Activated CD4-positive, alpha-beta T cell treated with anti-CD3 and anti-CD28 coated beads, Interleukin-10, Interleukin-2, amounts not matched to agents 100 ng/mL and 50 ng/mL, durations not matched to agents 16 hours and 8 hours (primary cell): ENCODE data around the gene INTS6L.
"Not testable (repeated sequence)": the region's sequence is repeated elsewhere in the genome, so short reads cannot be mapped to it uniquely, and the experiment has no call there.

Experiments
- DNase-seq: peaks from one replicate; pipeline ENCODE4 v3.0.0-alpha.2; 2020

The INTS6L gene

DNA sequence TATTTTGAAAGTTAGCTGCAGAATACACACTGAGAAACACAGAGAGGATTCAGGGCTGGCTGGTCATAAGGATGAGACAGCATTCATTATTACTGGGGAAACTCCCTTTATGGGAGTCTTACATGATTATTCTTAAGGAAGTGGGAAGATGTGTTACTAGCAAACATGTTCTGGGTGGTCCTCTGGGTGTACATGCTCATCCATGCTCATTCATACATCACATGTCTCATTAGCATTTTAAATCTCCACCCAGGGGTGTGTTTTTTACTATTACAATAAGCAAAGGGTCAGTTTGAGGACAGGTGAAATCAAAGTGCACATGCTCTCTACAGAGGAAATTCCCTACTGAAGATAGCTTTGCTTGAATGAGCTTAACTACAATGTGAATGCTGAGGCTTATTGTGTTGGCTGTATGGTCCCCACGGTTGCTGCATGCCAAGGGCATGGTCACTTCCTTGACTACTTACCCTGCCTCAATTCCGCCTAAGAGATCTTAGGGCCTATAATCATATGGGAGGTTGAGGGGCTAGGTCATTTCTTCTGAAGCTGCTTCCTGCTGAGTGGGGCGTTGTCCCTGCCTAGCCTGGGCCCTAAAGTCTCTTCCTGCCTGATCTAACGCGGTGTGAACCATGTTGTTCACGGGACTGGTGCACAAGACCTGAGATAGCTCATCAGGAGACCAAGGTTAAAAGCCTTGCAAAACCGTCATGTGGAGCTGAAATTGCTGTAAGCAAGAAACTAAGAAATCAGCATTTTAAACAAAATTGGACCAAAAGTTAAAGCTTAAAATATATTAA is 104.1 kb downstream of the INTS6L start:
- not testable (repeated sequence) for DNase-seq

DNA sequence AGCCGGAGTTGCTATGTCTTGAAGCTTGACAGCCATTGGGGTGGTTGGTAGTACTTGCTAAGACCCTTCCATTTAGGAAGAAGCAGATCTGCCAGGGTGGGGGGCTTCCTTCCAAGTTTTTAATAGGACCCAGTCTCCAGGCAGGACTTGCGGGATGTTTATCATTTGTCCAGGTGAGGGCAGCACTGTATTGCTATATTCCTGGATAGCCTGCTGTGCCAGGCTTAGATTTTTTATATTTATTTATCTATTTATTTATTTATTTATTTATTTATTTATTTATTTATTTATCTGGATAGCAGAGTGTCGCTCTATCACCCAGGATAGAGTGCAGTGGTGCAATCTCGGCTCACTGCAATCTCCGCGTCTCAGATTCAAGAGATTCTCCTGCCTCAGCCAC is 105.5 kb downstream of the INTS6L start:
- no peak for DNase-seq

GRCh38 chrX:135629342-135629741 is 108.9 kb downstream of the INTS6L start:
- DNase-seq = no peak
